ENCODE measurements around the gene GGA1.

GGA1 gene

GRCh38 chr22:37562049-37562875 is 46.4 kb upstream of the GGA1 start:
- no peak for TF ChIP-seq CTCF (IDR thresholded peaks at IDR 0.05; ENCODE audit: low read depth, low read length)
- Histone ChIP-seq H3K4me3 (ENCODE audit: low read depth, low read length) (no peak overlapping the region), H3K36me3 (0 out of 2 replicates have a peak, but pooled peaks cover 3% of the 10 kb centered on the region), H3K9me3 (ENCODE audit: severe bottlenecking) (no peaks in the 10 kb centered on the region), H3K27me3 (ENCODE audit: insufficient read depth, low read depth, severe bottlenecking) (peaks cover 6% of the 10 kb centered on the region), H3K27ac (no peak overlapping the region; the same call in 1 of the 2 replicates)
- no peak for DNase-seq

GRCh38 chr22:37563153-37564081 is 45.2 kb upstream of the GGA1 start:
- H3K4me3 ChIP-seq (ENCODE audit: low read depth, low read length), result no peak overlapping the region
- no peak for DNase-seq
- TF ChIP-seq CTCF (IDR thresholded peaks at IDR 0.05; ENCODE audit: low read depth, low read length), result no peak
- 0 out of 2 replicates have a peak, but pooled peaks cover 3% of the 10 kb centered on the region for H3K36me3 ChIP-seq
- H3K27ac ChIP-seq, result no peak overlapping the region
- H3K27me3 ChIP-seq (ENCODE audit: insufficient read depth, low read depth, severe bottlenecking), result peaks cover 6% of the 10 kb centered on the region
- no peaks in the 10 kb centered on the region for H3K9me3 ChIP-seq (ENCODE audit: severe bottlenecking)

- no peak overlapping the region for H3K4me3 ChIP-seq (ENCODE audit: low read depth, low read length)
- 0 out of 2 replicates have a peak, but pooled peaks have one; percentile 10 for TF ChIP-seq CTCF (IDR thresholded peaks at IDR 0.05; ENCODE audit: low read depth, low read length)
- H3K27ac ChIP-seq, result no peak overlapping the region
Measured at GRCh38 chr22:37564111-37564711, 44.4 kb upstream of the GGA1 start.

GRCh38 chr22:37565830-37566229 is 42.8 kb upstream of the GGA1 start:
- no peak for DNase-seq

More at GRCh38 chr22:37564111-37564711, 44.4 kb upstream of the GGA1 start:
- H3K27me3 ChIP-seq (ENCODE audit: insufficient read depth, low read depth, severe bottlenecking), result peaks cover 6% of the 10 kb centered on the region
- H3K9me3 ChIP-seq (ENCODE audit: severe bottlenecking), result no peaks in the 10 kb centered on the region
- no peak for DNase-seq
- H3K36me3 ChIP-seq, result 0 out of 2 replicates have a peak, but pooled peaks cover 3% of the 10 kb centered on the region

More at GRCh38 chr22:37565830-37566229, 42.8 kb upstream of the GGA1 start:
- Histone ChIP-seq H3K4me3 (ENCODE audit: low read depth, low read length) (no peak overlapping the region), H3K9me3 (ENCODE audit: severe bottlenecking) (no peaks in the 10 kb centered on the region), H3K36me3 (0 out of 2 replicates have a peak, but pooled peaks cover 3% of the 10 kb centered on the region), H3K27me3 (ENCODE audit: insufficient read depth, low read depth, severe bottlenecking) (peaks cover 6% of the 10 kb centered on the region), H3K27ac (no peak overlapping the region)
- no peak for TF ChIP-seq CTCF (IDR thresholded peaks at IDR 0.05; ENCODE audit: low read depth, low read length)

Data from WERI-Rb-1 (cell line).